ENCODE data around the gene TBCK.
A peak's percentile ranks its signal among the peaks of the same experiment; 100 is the strongest.
"Not testable (repeated sequence)": the region's sequence is repeated elsewhere in the genome, so short reads cannot be mapped to it uniquely, and the experiment has no call there.

TBCK gene

DNA sequence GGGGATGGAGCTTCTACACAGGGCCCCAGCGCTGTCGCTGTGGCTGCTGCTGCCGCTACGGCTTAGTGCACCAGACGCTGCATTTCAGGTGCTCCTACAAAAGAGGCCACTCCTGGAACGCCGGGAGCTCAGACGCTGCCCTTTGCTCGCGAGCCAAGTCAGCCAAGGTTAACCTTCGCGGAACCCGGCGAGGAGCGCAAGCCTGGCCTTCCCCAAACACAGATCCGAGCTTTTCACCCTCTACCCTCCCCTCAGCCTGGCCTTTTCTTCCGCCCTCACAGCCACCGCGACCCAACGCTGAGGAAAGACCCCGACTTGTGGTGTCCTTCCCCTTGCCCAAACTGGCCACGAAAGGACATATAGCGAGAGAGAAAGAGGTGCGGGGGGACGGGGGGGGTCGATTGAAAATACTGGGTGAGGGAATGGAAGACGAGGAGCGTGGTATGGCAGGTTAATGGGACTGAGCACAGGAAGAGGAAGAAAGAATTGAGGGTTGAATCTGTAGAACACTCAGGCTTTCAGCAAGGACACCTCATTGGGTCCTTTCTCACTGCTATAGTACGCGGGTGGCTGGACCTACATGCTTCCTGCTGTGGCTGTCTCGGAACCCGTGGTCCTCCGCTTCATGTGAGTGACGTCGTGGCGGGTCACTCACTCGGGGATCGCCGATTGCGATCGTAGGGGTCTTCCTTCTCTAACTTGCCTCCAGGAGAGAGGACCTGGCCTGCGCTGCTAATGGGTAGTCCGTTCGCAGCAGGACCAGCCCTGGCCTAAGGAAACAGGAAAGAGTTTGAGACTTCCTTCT, at the start of gene TBCK, which contains the start of gene AIMP1:
Gene TBCK (minus strand): TSS at position 242 of the 805 bp plus-strand sequence. CDS start 7,249 bp downstream, outside the sequence.
Gene AIMP1 (plus strand): TSS at position 583 of the 805 bp plus-strand sequence. CDS start 8,460 bp downstream, outside the sequence.
- peak; percentile 82 for DNase-seq

DNA sequence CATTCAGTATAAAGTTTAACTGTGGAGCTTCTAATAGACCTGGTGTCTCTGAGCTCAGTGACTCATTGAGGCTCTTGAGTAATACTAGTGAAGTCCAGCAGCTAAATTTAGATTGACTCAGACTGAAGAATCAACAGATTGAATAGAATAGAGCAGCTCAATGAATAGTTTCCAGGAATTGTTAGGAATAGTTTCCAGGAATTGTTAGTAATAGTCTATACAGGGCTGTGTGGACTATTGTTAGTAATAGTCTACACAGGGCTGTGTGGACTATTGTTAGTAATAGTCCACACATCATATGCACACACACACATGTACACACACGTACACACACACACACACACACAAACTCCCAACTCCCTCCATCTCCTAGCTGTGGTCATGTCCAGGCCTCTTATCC, 49.6 kb upstream of the TBCK start:
- no peak for DNase-seq

DNA sequence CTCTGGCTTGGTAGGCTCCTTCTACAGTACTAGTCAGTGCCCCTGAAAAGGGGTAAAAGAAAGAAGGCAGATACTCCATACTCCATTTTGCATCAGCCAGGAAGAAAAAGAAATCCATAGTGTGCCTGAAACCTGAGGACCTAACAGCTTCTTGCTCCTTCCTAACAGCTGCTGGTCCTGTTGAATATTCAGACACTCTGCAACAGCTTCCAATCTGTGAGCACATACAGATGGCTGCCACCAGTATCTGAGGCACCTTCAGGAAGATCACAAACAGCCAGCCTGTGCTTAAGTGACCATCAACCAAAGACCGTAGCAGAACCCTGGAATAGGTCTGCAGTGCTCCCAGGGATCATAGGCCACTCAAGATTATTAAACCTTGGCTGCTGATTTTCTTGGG, 48.3 kb upstream of the TBCK start:
- DNase-seq: no peak

DNA sequence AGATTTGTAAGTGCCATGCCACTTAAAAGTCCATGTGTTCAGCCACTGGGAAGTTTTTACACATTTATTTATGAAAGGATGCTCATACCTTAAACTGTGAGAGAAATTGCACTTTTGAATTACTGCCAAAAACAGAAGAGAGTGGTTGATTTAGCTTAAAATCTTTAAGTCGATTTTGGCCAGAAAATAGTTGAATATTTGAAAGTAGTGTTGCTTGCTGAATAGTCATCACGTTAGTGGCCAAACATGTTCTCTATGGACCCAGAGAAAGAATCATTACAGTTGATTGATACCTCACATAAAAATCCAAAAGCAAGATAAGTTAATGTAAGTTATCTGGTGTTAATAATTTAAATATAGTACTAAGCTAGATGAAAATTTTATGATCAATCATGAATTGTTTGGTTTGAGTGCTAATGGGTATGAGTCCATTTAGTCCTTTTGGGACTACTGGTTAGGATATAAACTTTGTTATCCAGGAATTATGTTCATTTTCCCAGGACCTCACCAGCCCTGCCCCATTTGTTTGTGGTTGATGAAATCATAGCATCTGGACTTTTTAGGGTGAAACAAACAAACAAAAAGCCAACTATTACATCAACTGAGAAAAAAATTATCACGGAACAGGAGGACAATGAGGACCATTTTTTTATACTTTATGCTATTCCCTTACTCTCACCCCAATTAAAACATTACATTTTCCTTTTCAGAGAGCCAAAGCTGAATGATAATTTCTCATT, 46.2 kb upstream of the TBCK start:
- DNase-seq: no peak

DNA sequence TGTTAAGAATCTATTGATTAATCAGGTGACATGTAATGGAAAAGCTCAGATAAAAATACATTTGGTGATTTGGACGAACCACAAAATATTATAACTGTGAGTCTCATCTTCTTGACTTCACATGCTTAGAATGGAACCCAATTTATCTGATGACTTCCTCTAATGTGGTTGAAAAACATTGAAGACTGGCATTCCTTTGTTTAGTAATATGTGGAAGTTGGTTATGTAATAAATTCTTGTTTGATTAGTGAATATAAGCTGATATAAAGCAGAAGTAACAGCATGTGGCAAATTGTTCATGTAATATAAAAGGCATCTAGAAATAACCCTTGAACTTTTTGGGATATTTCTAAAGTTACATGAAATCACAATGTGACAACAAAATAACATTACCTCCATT, 42.9 kb upstream of the TBCK start:
- DNase-seq: no peak

DNA sequence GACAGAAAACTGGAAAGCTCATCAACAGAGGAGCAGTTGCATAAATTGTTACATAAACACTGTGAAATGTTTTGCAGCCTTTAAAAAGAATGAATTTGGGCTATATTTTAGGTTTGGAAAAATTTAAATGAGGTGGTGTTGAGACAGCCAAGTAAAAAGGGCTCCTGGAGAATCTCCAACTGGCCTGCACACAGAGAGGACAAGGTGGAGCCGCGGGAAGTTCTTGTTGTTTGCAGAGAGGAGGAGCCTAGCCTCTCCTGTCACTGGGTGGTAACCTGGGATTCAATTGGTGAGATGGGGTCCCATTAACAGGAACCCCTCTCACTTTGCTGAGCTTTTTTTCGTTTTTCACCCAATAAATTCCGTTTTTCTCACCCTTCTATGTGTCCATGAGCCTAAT, 39.2 kb upstream of the TBCK start:
- no peak for DNase-seq

DNA sequence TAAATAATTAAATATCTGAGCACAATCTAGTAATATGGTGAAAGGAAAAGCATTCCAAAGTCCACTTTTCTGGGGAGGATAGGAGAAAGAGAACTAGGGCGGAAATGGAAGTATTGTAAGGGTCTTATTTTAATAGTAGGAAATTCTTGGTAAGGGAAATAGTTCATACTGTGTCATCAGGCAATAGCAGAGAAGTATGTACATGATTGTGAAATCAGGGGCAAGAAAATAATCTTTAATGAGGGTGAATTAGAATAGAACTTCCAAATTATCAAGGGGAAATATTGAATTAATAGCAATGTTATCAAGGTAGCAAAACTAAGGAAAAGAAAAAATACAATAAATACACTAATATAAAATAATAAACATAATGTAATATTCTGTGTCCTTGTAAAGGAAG, 37.8 kb upstream of the TBCK start:
- no peak for DNase-seq

DNA sequence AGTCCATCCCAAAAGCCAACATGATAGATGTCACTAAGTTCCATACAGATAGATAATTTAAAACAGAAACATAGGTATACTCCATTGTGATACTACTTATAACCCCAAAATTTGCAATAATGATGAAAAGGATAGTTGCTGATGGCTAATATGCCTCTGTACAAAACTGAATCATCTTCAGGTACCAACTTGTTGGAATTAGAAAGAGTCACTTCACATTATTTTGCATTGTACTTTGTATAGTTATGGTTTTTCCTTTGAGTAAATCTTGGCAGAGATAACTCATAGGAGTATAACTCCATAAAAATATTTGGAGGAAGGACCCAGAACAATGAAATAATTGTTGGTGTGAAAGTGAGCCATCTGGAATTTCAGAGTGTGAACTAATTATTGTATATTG, 35.0 kb upstream of the TBCK start:
- DNase-seq: no peak

DNA sequence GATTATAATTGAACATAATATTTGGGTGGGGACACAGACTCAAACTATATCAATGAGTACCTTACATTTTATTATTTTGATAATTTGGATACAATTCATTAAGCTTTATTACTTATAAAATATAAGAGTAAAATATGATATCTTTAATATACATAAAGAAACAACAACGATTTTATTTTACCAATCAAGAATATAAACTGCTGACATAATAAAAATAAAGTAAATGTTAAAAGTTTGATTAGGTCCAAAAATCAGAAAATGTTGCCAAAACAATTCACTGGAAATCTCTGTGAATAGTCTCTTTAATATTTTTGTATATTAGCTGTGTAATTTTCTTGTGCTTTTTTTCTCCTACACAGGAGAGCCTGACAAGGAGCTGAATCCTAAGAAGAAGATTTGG, 31.2 kb upstream of the TBCK start:
- DNase-seq: no peak

DNA sequence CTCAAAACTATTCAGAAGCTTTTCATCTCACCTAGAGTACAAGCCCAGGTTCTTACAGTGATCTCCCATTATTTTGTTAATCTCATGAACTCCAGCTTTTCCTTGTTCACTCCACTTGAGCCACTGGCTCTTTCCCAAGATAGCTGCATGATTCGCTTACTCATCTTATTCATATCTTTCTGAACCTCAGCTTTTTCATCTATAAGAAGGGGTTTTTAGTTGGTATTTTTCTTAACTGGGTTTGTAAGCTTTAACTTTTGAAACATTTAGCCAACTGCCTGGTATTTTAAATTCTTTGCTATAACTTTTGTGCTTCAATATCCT, 28.6 kb upstream of the TBCK start:
- DNase-seq: no peak

DNA sequence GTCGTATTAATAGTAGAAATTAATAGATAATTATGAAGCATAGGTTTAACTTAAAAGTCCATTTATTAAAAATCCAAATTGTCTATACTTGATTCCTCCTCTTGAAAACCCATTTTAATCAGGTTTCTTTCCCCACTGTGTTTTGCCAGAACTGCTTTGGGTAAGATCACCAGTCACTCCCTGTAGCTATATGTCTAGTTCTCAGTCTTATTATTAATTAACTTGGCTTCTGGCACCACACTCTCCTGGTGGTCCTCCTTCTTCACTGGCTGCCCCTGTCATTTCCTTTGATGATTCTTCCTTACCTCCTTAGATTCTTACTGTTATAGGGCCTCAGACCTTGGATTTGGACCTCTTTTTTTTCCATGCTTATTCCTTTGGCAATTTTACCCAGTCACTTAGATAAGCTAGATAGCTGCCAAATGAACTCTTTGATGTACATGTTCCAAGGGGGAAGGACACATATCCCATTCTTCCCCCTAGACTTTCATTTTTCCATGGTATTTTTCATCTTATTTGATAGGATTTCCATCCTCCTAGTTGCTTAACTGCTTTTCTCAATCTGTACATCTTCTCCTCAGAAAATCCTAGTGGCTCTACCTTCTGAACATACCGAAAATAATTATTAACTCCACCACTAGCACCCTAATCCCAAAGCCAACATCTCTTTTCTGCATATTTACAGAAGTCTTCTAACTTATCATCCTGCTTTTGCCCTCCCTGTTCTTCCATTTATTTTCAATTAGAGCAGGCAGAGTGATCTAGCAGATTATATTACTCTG, 28.0 kb upstream of the TBCK start:
- no peak for DNase-seq

DNA sequence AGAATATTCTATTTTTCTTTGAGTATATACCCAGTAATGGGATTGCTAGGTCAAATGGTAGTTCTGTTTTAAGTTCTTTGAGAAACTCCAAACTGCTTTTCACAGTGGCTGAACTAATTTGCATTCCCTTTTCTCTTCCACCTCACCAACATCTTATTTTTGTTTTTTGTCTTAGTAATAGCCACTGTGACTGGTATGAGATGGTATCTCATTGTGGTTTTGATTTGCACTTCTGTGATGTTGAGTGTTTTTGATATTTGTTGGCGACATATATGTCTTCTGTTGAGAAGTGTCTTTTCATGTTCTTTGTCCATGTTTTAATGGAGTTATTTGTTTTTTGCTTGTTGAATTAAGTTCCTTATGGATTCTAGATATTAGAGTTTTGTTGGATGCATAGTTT, 24.8 kb upstream of the TBCK start:
- DNase-seq: no peak

DNA sequence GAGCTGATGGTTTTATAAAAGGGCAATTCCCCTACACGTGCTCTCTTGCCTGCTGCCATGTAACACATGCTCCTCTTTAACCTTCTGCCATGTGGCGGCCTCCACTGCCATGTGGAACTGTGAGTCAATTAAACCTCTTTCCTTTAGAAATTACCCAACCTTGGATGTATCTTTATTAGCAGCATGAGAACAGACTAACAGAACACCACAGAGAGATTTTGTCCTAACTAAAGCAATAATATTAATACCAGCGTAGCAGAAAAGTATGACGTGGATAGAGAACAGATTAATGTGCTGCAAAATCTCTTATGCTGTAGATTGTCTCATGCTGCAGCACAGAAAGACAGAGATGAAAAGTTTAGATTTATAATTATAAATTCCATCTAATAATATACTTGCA, 23.4 kb upstream of the TBCK start:
- DNase-seq: no peak

DNA sequence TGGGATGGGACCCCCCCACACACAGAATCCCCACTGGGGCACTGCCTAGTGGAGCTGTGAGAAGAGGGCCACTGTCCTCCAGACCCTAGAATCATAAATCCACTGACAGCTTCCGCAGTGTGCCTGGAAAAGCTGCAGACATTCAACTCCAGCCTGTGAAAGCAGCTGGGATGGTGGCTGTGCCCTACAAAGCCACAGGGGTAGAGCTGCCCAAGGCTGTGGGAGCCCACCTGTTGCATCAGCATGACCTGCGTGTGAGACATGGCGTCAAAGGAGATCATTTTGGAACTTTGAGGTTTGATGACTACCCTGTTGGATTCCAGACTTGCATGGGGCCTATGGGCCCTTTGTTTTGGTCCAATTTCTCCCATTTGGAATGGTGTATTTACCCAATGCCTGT, 22.7 kb upstream of the TBCK start:
- DNase-seq: no peak

DNA sequence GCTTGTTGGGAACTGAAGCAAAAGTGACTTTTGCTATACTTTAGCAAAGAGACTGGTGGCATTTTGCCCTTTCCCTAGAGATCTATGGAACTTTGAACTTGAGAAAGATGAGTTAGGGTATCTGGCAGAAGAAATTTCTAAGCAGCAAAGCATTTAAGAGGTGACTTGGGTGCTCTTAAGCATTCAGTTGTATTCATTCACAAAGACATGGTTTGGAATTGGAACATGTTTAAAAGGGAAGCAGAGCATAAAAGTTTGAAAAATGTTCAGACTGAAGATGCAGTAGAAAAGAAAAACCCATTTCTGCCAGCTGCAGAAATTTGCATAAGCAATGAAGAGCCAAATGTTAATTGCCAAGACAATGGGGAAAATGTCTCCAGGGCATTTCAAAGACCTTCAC, 21.9 kb upstream of the TBCK start:
- no peak for DNase-seq

DNA sequence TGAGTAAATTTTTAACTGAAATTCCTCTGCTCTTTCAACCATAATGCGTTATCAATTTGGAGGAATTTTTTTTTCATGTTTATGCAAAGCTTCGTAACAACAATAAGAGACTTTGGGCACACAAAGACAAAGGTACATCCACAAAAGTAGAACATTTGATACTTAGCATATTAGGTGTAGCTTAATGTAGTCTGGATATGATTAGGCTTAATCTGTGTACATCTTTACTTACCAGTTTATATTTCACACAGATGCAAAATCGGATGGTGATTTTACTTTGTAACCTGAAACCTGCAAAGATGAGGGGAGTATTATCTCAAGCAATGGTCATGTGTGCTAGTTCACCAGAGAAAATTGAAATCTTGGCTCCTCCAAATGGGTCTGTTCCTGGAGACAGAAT, 20.6 kb upstream of the TBCK start:
- DNase-seq: no peak

DNA sequence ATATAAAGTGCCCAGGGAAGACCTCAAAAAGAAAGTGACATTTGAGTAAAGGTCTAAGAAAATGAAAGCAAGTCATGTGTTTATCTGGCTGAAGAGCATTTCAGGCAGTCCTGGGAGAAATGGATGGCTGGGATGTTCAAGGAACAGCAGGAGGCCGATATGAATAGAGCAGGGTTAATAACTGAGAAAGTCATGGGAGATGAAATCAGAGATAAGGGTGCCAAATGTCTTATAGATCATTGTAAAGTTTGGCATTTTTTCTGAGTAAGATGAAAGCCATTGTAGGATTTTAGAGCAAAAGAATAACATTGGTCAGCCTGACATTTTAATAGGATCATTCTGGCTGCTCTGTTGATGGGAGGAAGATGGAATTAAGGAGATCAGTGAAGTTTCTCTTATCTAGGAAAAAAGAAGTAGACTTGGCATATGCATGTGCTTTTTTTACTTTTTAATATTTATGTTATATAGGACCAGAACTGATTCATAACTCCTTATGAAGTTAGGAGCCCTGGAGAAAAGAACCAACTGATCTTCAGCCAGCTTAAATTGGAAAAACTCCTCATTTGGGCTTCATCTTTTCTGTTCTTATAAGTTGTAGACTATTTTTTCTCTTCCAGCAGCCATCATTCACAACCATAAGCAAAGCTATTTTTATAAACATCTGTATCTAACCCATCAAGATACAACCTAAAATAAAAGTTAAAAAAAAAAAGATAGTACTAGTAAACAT, 18.9 kb upstream of the TBCK start:
- DNase-seq: no peak

DNA sequence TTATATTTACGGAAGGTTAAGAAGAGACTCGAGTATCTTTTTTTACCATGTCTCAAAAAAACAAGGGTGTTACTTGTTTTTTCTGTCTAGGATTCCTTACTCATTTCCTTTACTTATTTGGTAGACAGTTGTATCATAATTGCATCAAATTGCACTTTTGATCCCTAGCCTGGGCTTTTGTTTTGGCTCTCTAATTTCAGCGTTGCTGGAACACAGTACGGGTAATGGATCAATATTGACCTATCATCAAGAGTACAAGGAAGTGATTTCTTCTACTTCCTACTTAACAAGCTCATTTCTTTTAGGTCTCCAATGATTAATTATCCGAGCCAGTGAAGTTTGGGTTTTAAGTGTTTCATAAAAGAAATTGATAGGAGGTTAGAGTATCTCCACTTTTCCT, 17.2 kb upstream of the TBCK start:
- no peak for DNase-seq

DNA sequence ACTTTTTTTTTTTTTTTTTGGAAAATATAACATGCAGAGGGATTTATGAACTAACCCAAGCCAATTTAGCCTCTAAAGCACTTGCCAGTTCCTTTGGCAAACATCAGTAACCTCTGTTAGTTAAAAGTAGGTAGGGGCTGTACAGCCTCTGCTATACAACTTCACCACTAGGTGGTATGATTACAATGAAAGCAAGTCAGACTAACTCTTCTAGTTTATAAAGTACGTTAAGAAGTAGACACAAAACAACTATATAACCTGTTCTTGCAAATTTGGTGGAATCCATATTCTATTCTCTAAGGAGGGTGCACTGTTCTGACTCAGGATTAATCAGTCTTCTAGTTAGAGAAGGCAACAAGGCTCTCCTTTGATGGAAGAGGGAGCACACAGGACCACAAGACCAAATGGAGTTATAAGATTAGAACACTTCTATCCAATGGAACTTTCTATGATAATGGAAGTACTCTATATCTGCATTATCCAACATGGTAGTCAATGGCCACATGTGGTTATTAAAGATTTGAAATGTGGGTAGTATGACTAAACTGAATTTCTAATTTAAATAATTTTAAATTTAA, 13.1 kb upstream of the TBCK start:
- DNase-seq: no peak

DNA sequence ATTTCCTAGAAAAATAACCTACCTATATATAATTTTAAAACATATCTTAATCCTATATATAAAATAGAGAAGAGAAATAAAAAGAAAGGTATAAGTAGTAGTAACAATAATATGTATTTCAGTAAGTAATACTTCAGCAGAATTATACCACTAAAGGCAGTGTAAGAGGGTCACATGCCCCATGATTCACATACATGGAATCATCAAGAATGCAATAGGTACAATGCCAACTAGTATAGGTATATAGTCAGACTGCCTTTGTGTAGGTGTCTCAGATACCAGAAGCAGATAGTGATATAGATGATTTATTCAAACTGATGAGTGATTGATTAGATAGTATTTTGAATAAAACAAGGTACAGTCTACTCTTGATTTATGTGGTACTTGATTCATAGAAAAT, 9.8 kb upstream of the TBCK start:
- no peak for DNase-seq

DNA sequence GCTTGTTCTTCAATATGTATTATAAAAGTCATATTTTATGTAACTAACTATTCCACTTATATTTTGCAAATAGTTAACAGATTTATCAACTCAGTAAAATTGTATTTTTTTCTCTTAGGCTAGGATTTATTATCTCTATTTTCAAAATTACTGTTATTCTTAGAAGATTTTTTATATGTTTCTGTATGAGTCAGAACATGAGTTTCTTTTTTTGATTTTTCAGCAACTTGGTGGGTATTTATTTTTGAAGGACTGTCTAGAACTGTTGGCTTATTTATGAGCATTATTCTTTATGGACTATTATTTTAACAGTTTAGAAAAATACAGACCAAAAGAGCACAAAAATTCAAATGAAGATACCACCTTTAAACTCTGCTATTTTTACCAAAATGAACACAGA, 7.1 kb upstream of the TBCK start:
- no peak for DNase-seq

DNA sequence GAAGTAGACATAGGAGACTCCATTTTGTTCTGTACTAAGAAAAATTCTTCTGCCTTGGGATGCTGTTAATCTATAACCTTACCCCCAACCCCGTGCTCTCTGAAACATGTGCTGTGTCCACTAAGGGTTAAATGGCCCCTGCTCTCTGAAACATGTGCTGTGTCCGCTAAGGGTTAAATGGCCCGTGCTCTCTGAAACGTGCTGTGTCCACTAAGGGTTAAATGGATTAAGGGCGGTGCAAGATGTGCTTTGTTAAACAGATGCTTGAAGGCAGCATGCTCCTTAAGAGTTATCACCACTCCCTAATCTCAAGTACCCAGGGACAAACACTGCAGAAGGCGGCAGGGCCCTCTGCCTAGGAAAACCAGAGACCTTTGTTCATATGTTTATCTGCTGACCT, 5.8 kb upstream of the TBCK start:
- DNase-seq: not testable (repeated sequence)

DNA sequence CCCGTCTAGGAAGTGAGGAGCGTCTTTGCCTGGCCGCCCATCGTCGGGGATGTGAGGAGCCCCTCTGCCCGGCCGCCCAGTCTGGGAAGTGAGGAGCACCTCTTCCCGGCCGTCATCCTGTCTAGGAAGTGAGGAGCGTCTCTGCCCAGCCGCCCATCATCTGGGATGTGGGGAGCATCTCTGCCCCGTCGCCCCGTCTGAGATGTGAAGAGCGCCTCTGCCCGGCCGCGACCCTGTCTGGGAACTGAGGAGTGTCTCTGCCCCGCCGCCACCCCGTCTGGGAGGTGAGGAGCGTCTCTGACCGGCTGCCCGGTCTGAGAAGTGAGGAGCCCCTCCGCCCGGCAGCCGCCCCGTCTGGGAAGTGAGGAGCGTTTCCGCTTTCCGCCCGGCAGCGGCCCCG, 5.2 kb upstream of the TBCK start:
- not testable (repeated sequence) for DNase-seq
